Lung (tissue), 12 donors: ENCODE data around the gene LTBP1. TPM values are rescaled to one million over a fixed set of nuclear protein-coding genes. Genes with fewer than 3 reads are reported as not detected.
A peak's percentile ranks its signal among the peaks of the same experiment; 100 is the strongest.

ENCODE experiments used
- ATAC-seq: fragments of 200-7000 bp; cut with Tn5 transposase; one replicate; pipeline ENCODE4 v1.9.1; 2020; ENCODE audit warnings: moderate number of reproducible peaks; ENCODE audit not compliant: insufficient read depth, low FRiP score
- DNase-seq, 3 donors: peaks; one replicate each; pipeline ENCODE4 v3.0.0-alpha.2; 2013 to 2017
- H3K27ac ChIP-seq, 2 donors: one replicate each; pipeline ENCODE4 v1.5.1; 2013; ENCODE audit warnings: mild to moderate bottlenecking in 2 of 2, moderate library complexity in 2 of 2, control low read depth in 1 of 2, inconsistent platforms in 1 of 2, low read depth in 1 of 2, low read length in 1 of 2
- H3K27me3 ChIP-seq, 3 donors: one replicate each; pipeline ENCODE4 v1.5.1; 2013; ENCODE audit warnings: low read length in 2 of 3; ENCODE audit not compliant: control insufficient read depth in 3 of 3, insufficient read depth in 3 of 3
- H3K36me3 ChIP-seq, 4 donors: one replicate each; pipeline ENCODE4 v1.5.1; 2013; ENCODE audit warnings: low read length in 4 of 4, mild to moderate bottlenecking in 1 of 4, moderate library complexity in 1 of 4; ENCODE audit not compliant: control insufficient read depth in 4 of 4, insufficient read depth in 4 of 4
- H3K4me1 ChIP-seq, 5 donors: one replicate each; pipeline ENCODE4 v1.5.1; 2013; ENCODE audit warnings: low read length in 5 of 5, mild to moderate bottlenecking in 2 of 5, moderate library complexity in 1 of 5; ENCODE audit not compliant: control insufficient read depth in 5 of 5, insufficient read depth in 5 of 5
- H3K4me3 ChIP-seq: one replicate; pipeline ENCODE4 v1.5.1; 2013; ENCODE audit warnings: mild to moderate bottlenecking, control low read depth, moderate library complexity
- H3K9ac ChIP-seq, 2 donors: one replicate each; pipeline ENCODE4 v1.5.1; 2013; ENCODE audit warnings: low read length in 2 of 2, control low read depth in 1 of 2; ENCODE audit not compliant: insufficient read depth in 1 of 2
- H3K9me3 ChIP-seq, 4 donors: one replicate each; pipeline ENCODE4 v1.5.1; 2013; ENCODE audit warnings: low read length in 3 of 4, mild to moderate bottlenecking in 1 of 4, moderate library complexity in 1 of 4; ENCODE audit not compliant: control insufficient read depth in 4 of 4, insufficient read depth in 3 of 4
- CTCF ChIP-seq: IDR thresholded peaks from 2 replicates; pipeline ENCODE4 v1.5.1; 2012; ENCODE audit warnings: mild to moderate bottlenecking; ENCODE audit errors: control extremely low read depth, extremely low read depth
- WGBS, 2 donors: extraction: QIAGEN DNeasy Blood & Tissue Kit; methylation state at CpG; one replicate each; pipeline ENCODE4 v1.1.7; 2013; 5-methylcytosine and 5-hydroxymethylcytosine counted together
- polyA plus RNA-seq, 2 donors: library from polyadenylated mRNA; stranded (reverse); fragments of 200-250 nt; gene quantifications; one replicate each; pipeline ENCODE4 v1.2.1, GENCODE V29; 2013
- total RNA-seq, 2 donors: library from RNA; depleted of rRNA in 1 of 2; stranded (reverse); fragments of >200 nt in 1 of 2; gene quantifications; one replicate each; pipeline ENCODE4 v1.2.1, GENCODE V29; 2014 to 2021
- donor health status: control.
- donor health status: control.
- donor health status: Bipolar disorder and iron deficiency.
- donor health status: healthy.
- donor health status: DM: yes; HTN: yes; CAD: no.

The LTBP1 gene
- total and polyA plus RNA-seq, 4 donors, result 8.8 to 57.4 (median 28.6) TPM

DNA sequence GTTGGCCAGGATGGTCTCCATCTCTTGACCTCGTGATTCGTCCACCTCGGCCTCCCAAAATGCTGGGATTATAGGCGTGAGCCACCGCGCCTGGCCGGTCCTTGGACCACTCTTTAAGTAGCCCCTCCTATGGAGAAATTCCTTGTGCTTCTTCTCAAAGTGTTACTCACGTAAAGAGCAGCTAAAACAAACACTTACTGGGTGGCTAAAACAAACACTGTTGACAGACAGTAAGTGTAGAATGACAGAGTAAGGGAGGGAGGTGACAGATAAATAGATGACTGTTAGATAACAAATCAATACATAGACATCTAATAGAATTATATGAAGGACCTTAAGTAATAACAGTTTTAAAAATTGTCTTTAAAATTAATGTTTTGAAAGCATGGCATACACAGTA is 488.8 kb downstream of the LTBP1 start:
- DNase-seq (no peak), ATAC-seq (no peak)
- H3K27me3 ChIP-seq, result no peaks in the 10 kb centered on the region
- 64 to 66% methylated on average over 8 of the region's 8 CpGs for WGBS, 2 donors
- no peak overlapping the region for H3K4me3 ChIP-seq
- no peak for TF ChIP-seq CTCF
- H3K9me3 ChIP-seq, result no peaks in the 10 kb centered on the region
- no peak overlapping the region for H3K27ac ChIP-seq
- no peak overlapping the region for H3K9ac ChIP-seq
- H3K4me1 ChIP-seq, result peaks cover 0 to 7% (median 1%) of the 10 kb centered on the region in 5 donors
- H3K36me3 ChIP-seq, result no peaks in the 10 kb centered on the region

DNA sequence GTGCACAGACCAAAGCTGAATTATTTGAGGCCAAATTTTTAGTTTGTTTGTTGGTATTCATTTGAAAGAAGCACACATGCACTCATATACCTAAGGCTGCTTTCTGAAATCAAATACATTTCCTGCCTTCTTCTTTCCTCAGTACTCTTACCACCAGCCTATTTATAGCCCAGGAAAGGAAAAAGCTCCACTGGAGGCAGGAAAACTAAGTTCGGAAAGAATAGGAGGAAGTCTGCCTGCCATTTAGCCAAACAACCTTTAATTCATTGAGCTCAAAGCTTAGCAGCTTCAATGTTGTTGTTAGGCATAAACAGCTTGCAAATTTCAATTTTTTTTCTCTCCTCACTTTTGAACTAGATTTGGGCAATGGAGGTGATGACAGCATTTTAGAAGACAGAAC is 489.3 kb downstream of the LTBP1 start:
- WGBS, 2 donors, result 15 to 42% methylated on average over 1 of the region's 1 CpG
- Histone ChIP-seq H3K4me1 (peaks cover 0 to 7% (median 1%) of the 10 kb centered on the region in 5 donors), H3K27ac (peak overlapping the region in 1 of 2 donors; percentile 23), H3K4me3 (no peak overlapping the region), H3K27me3 (no peaks in the 10 kb centered on the region), H3K9me3 (no peaks in the 10 kb centered on the region), H3K36me3 (no peaks in the 10 kb centered on the region), H3K9ac (no peak overlapping the region)
- no peak for ATAC-seq
- DNase-seq, result peak in 2 of 3 donors; percentile 49 to 58
- TF ChIP-seq CTCF, result no peak

- DNase-seq (peak in 1 of 3 donors; percentile 29), ATAC-seq (no peak)
- peak overlapping the region; percentile 34 to 57 for H3K27ac ChIP-seq
- H3K4me1 ChIP-seq, result peaks cover 0 to 7% (median 1%) of the 10 kb centered on the region in 5 donors
- no peaks in the 10 kb centered on the region for H3K36me3 ChIP-seq
- no peak for TF ChIP-seq CTCF
- H3K27me3 ChIP-seq, result no peaks in the 10 kb centered on the region
- WGBS, 2 donors, result 18 to 28% methylated on average over 4 of the region's 4 CpGs
- H3K9me3 ChIP-seq, result no peaks in the 10 kb centered on the region
- peak overlapping the region in 1 of 2 donors; percentile 0 for H3K9ac ChIP-seq
- no peak overlapping the region for H3K4me3 ChIP-seq
Measured at GRCh38 chr2:33437297-33437696, 490.5 kb downstream of the LTBP1 start.

- no peak overlapping the region for H3K4me3 ChIP-seq
- 37 to 40% methylated on average over 2 of the region's 2 CpGs for WGBS, 2 donors
Measured at GRCh38 chr2:33437815-33438214, 491.1 kb downstream of the LTBP1 start.

More at GRCh38 chr2:33437815-33438214, 491.1 kb downstream of the LTBP1 start:
- DNase-seq, result no peak
- Histone ChIP-seq H3K27me3 (no peaks in the 10 kb centered on the region), H3K27ac (peak overlapping the region in 1 of 2 donors; percentile 57), H3K4me1 (peaks cover 0 to 7% (median 1%) of the 10 kb centered on the region in 5 donors), H3K36me3 (no peaks in the 10 kb centered on the region), H3K9ac (peak overlapping the region in 1 of 2 donors; percentile 0), H3K9me3 (no peaks in the 10 kb centered on the region)
- TF ChIP-seq CTCF, result no peak
- no peak for ATAC-seq
